Astrocyte (in vitro differentiated cells and primary cell): ENCODE data around the gene MKI67. TPM values are rescaled to one million over a fixed set of nuclear protein-coding genes. Genes with fewer than 3 reads are reported as not detected.

Source experiments
- DNase-seq: peaks from one replicate; pipeline ENCODE4 v3.0.0-alpha.2; 2010; ENCODE audit warnings: low read depth
- FAIRE-seq: peaks from 2 replicates; lab custom pipeline; 2011; peaks lifted over from hg19 to GRCh38; lab: Jason Lieb, UNC
- H2AFZ ChIP-seq: 2 replicates; pipeline ENCODE4 v1.6.0; 2012; ENCODE audit warnings: low read depth, low read length, inconsistent platforms
- H3K27ac ChIP-seq: 2 replicates; pipeline ENCODE4 v1.5.1; 2011; ENCODE audit warnings: low read depth, low read length, inconsistent platforms
- H3K27me3 ChIP-seq: 2 replicates; pipeline ENCODE4 v1.6.0; 2011; ENCODE audit warnings: low read length, inconsistent platforms; ENCODE audit not compliant: insufficient read depth
- H3K36me3 ChIP-seq: 2 replicates; pipeline ENCODE4 v1.5.1; 2011; ENCODE audit warnings: low read length, inconsistent platforms; ENCODE audit not compliant: insufficient read depth
- H3K4me1 ChIP-seq: 2 replicates; pipeline ENCODE4 v1.5.1; 2011; ENCODE audit warnings: low read length, inconsistent platforms; ENCODE audit not compliant: insufficient read depth
- H3K4me2 ChIP-seq: 2 replicates; pipeline ENCODE4 v1.6.0; 2012; ENCODE audit warnings: low read length, inconsistent platforms
- H3K4me3 ChIP-seq: 2 replicates; pipeline ENCODE4 v1.5.1; 2011; ENCODE audit warnings: low read depth, mild to moderate bottlenecking, low read length, inconsistent platforms; ENCODE audit not compliant: insufficient read depth
- H3K79me2 ChIP-seq: 2 replicates; pipeline ENCODE4 v1.6.0; 2012; ENCODE audit warnings: mild to moderate bottlenecking, low read length, inconsistent platforms; ENCODE audit not compliant: insufficient read depth
- H3K9ac ChIP-seq: 2 replicates; pipeline ENCODE4 v1.6.0; 2012; ENCODE audit warnings: mild to moderate bottlenecking, low read length, inconsistent platforms
- H3K9me3 ChIP-seq: 2 replicates; pipeline ENCODE4 v1.5.1; 2012; ENCODE audit warnings: low read depth, mild to moderate bottlenecking, low read length, inconsistent platforms; ENCODE audit not compliant: insufficient read depth
- H4K20me1 ChIP-seq: 2 replicates; pipeline ENCODE4 v1.6.0; 2012; ENCODE audit warnings: low read length, inconsistent platforms; ENCODE audit not compliant: insufficient read depth
- H3K27ac Mint-ChIP-seq: one replicate; pipeline ENCODE4 v1.8.0; 2021; ENCODE audit warnings: mild to moderate bottlenecking, mixed read lengths; ENCODE audit not compliant: unreplicated experiment
- H3K27me3 Mint-ChIP-seq: one replicate; pipeline ENCODE4 v1.8.0; 2021; ENCODE audit warnings: low read depth, mixed read lengths; ENCODE audit not compliant: unreplicated experiment
- H3K36me3 Mint-ChIP-seq: one replicate; pipeline ENCODE4 v1.8.0; 2021; ENCODE audit warnings: low read depth, mixed read lengths; ENCODE audit not compliant: unreplicated experiment
- H3K4me1 Mint-ChIP-seq: one replicate; pipeline ENCODE4 v1.8.0; 2021; ENCODE audit warnings: low read depth, mixed read lengths; ENCODE audit not compliant: unreplicated experiment
- H3K4me3 Mint-ChIP-seq: one replicate; pipeline ENCODE4 v1.8.0; 2021; ENCODE audit warnings: mild to moderate bottlenecking, moderate library complexity, mixed read lengths; ENCODE audit not compliant: unreplicated experiment
- H3K9me3 Mint-ChIP-seq: one replicate; pipeline ENCODE4 v1.8.0; 2021; ENCODE audit warnings: mild to moderate bottlenecking, mixed read lengths; ENCODE audit not compliant: unreplicated experiment
- CTCF ChIP-seq: IDR thresholded peaks from 2 replicates; pipeline ENCODE4 v1.5.1; 2011; ENCODE audit warnings: low read depth, mild to moderate bottlenecking, inconsistent platforms, low read length, moderate library complexity; ENCODE audit not compliant: insufficient read depth
- EZH2 ChIP-seq: IDR thresholded peaks from 2 replicates; pipeline ENCODE4 v1.6.1; 2012; ENCODE audit warnings: mild to moderate bottlenecking, low read length, inconsistent platforms; ENCODE audit not compliant: insufficient read depth
- total RNA-seq: library from RNA; stranded (reverse); gene quantifications from 2 replicates; pipeline ENCODE4 v1.2.1, GENCODE V29; 2021

The MKI67 gene
- total RNA-seq, 1 donor from 2014 or later: 4.6 TPM

GRCh38 chr10:128070721-128071416 is 55.4 kb downstream of the MKI67 start:
- H2AFZ ChIP-seq: no peak overlapping the region
- H3K4me2 ChIP-seq: no peak overlapping the region
- TF ChIP-seq EZH2 (no peak), CTCF (no peak)
- H3K9me3 ChIP-seq: no peaks in the 10 kb centered on the region
- no peak overlapping the region for H3K4me3 ChIP-seq
- peaks cover 4% of the 10 kb centered on the region for H3K4me1 ChIP-seq
- H3K27me3 ChIP-seq: no peaks in the 10 kb centered on the region
- Mint-ChIP-seq H3K4me1 (no peaks in the 10 kb centered on the region), H3K36me3 (peaks cover 12% of the 10 kb centered on the region), H3K4me3 (no peak overlapping the region), H3K27me3 (no peaks in the 10 kb centered on the region), H3K27ac (no peak overlapping the region), H3K9me3 (no peaks in the 10 kb centered on the region)
- no peak for FAIRE-seq
- H3K27ac ChIP-seq: no peak overlapping the region
- H3K9ac ChIP-seq: no peak overlapping the region
- H4K20me1 ChIP-seq: no peaks in the 10 kb centered on the region
- DNase-seq: no peak
- peaks cover 2% of the 10 kb centered on the region for H3K36me3 ChIP-seq
- H3K79me2 ChIP-seq: no peaks in the 10 kb centered on the region

GRCh38 chr10:128070161-128070560 is 56.1 kb downstream of the MKI67 start:
- no peak overlapping the region for H3K9ac ChIP-seq

More at GRCh38 chr10:128070161-128070560, 56.1 kb downstream of the MKI67 start:
- no peak for TF ChIP-seq EZH2
- no peak for TF ChIP-seq CTCF
- Mint-ChIP-seq H3K36me3 (peaks cover 14% of the 10 kb centered on the region), H3K4me3 (no peak overlapping the region), H3K27ac (no peak overlapping the region), H3K9me3 (no peaks in the 10 kb centered on the region), H3K27me3 (no peaks in the 10 kb centered on the region), H3K4me1 (peaks cover 4% of the 10 kb centered on the region)
- no peaks in the 10 kb centered on the region for H3K79me2 ChIP-seq
- peaks cover 2% of the 10 kb centered on the region for H3K36me3 ChIP-seq
- no peaks in the 10 kb centered on the region for H3K27me3 ChIP-seq
- no peak for FAIRE-seq
- no peak overlapping the region for H3K4me2 ChIP-seq
- peaks cover 8% of the 10 kb centered on the region for H3K4me1 ChIP-seq
- no peaks in the 10 kb centered on the region for H3K9me3 ChIP-seq
- no peak overlapping the region for H2AFZ ChIP-seq
- no peak overlapping the region for H3K27ac ChIP-seq
- DNase-seq: no peak
- H4K20me1 ChIP-seq: no peaks in the 10 kb centered on the region
- no peak overlapping the region for H3K4me3 ChIP-seq
